Duodenal mucosa (tissue), 2 donors: ENCODE data around the gene MAP2.

ENCODE experiments used
- H3K27ac ChIP-seq: one replicate; pipeline ENCODE4 v1.7.0; 2013; ENCODE audit warnings: low read depth, low read length
- H3K27me3 ChIP-seq, 2 donors: one replicate each; pipeline ENCODE4 v1.7.0; 2013; ENCODE audit warnings: low read length in 2 of 2, control low read depth in 1 of 2; ENCODE audit not compliant: insufficient read depth in 2 of 2, control insufficient read depth in 1 of 2
- H3K36me3 ChIP-seq, 2 donors: one replicate each; pipeline ENCODE4 v1.7.0; 2013; ENCODE audit warnings: low read length in 2 of 2, control low read depth in 1 of 2; ENCODE audit not compliant: insufficient read depth in 2 of 2, control insufficient read depth in 1 of 2
- H3K4me1 ChIP-seq, 2 donors: one replicate each; pipeline ENCODE4 v1.7.0; 2013; ENCODE audit warnings: low read length in 2 of 2, control low read depth in 1 of 2; ENCODE audit not compliant: insufficient read depth in 2 of 2, control insufficient read depth in 1 of 2
- H3K4me3 ChIP-seq, 2 donors: one replicate each; pipeline ENCODE4 v1.7.0; 2013; ENCODE audit warnings: low read length in 2 of 2, low read depth in 1 of 2
- H3K9ac ChIP-seq, 2 donors: one replicate each; pipeline ENCODE4 v1.7.0; 2013; ENCODE audit warnings: low read length in 2 of 2, low read depth in 1 of 2
- H3K9me3 ChIP-seq, 2 donors: one replicate each; pipeline ENCODE4 v1.7.0; 2013; ENCODE audit warnings: low read length in 2 of 2, control low read depth in 1 of 2; ENCODE audit not compliant: control insufficient read depth in 1 of 2

MAP2 gene

GRCh38 chr2:209390839-209391238, 33.0 kb upstream of the MAP2 start:
- no peak overlapping the region for H3K4me3 ChIP-seq
- no peaks in the 10 kb centered on the region for H3K36me3 ChIP-seq
- H3K27me3 ChIP-seq = no peaks in the 10 kb centered on the region
- no peak overlapping the region for H3K27ac ChIP-seq
- H3K9ac ChIP-seq = no peak overlapping the region
- no peaks in the 10 kb centered on the region for H3K4me1 ChIP-seq
- H3K9me3 ChIP-seq = no peaks in the 10 kb centered on the region

- Histone ChIP-seq H3K36me3 (no peaks in the 10 kb centered on the region), H3K9ac (no peak overlapping the region), H3K27ac (no peak overlapping the region), H3K4me1 (no peaks in the 10 kb centered on the region), H3K9me3 (no peaks in the 10 kb centered on the region), H3K27me3 (no peaks in the 10 kb centered on the region), H3K4me3 (no peak overlapping the region)
These were observed 32.0 kb upstream of the MAP2 start for GRCh38 chr2:209391776-209392401.

- H3K4me1 ChIP-seq = no peaks in the 10 kb centered on the region
- no peaks in the 10 kb centered on the region for H3K27me3 ChIP-seq
- no peaks in the 10 kb centered on the region for H3K36me3 ChIP-seq
- H3K9me3 ChIP-seq = no peaks in the 10 kb centered on the region
- no peak overlapping the region for H3K4me3 ChIP-seq
- no peak overlapping the region for H3K9ac ChIP-seq
- no peak overlapping the region for H3K27ac ChIP-seq
These were observed 28.6 kb upstream of the MAP2 start for GRCh38 chr2:209395229-209395628.

GRCh38 chr2:209395652-209396051, 28.2 kb upstream of the MAP2 start:
- Histone ChIP-seq H3K9ac (no peak overlapping the region), H3K4me3 (no peak overlapping the region), H3K27me3 (no peaks in the 10 kb centered on the region), H3K4me1 (no peaks in the 10 kb centered on the region), H3K9me3 (no peaks in the 10 kb centered on the region), H3K27ac (no peak overlapping the region), H3K36me3 (no peaks in the 10 kb centered on the region)

GRCh38 chr2:209398463-209398862, 25.4 kb upstream of the MAP2 start:
- Histone ChIP-seq H3K9ac (no peak overlapping the region), H3K27me3 (no peaks in the 10 kb centered on the region), H3K4me1 (no peaks in the 10 kb centered on the region), H3K27ac (no peak overlapping the region), H3K9me3 (no peaks in the 10 kb centered on the region), H3K4me3 (no peak overlapping the region), H3K36me3 (no peaks in the 10 kb centered on the region)

- Histone ChIP-seq H3K27ac (no peak overlapping the region), H3K4me1 (no peaks in the 10 kb centered on the region), H3K9me3 (no peaks in the 10 kb centered on the region), H3K4me3 (no peak overlapping the region), H3K9ac (no peak overlapping the region), H3K36me3 (no peaks in the 10 kb centered on the region), H3K27me3 (no peaks in the 10 kb centered on the region)
These were observed 22.1 kb upstream of the MAP2 start for GRCh38 chr2:209401788-209402187.

GRCh38 chr2:209411296-209411695, 12.6 kb upstream of the MAP2 start:
- Histone ChIP-seq H3K36me3 (no peaks in the 10 kb centered on the region), H3K9me3 (peaks cover 4 to 5% of the 10 kb centered on the region in 2 donors), H3K27me3 (no peaks in the 10 kb centered on the region), H3K4me1 (no peaks in the 10 kb centered on the region), H3K27ac (no peak overlapping the region), H3K4me3 (no peak overlapping the region), H3K9ac (no peak overlapping the region)

GRCh38 chr2:209411718-209412117, 12.1 kb upstream of the MAP2 start:
- no peaks in the 10 kb centered on the region for H3K36me3 ChIP-seq
- H3K4me1 ChIP-seq = no peaks in the 10 kb centered on the region
- no peak overlapping the region for H3K27ac ChIP-seq

GRCh38 chr2:209413311-209414014, 10.4 kb upstream of the MAP2 start:
- Histone ChIP-seq H3K4me3 (no peak overlapping the region), H3K9me3 (peaks cover 4 to 5% of the 10 kb centered on the region in 2 donors), H3K27ac (no peak overlapping the region), H3K27me3 (no peaks in the 10 kb centered on the region), H3K36me3 (no peaks in the 10 kb centered on the region), H3K4me1 (no peaks in the 10 kb centered on the region), H3K9ac (no peak overlapping the region)

More at GRCh38 chr2:209411718-209412117, 12.1 kb upstream of the MAP2 start:
- Histone ChIP-seq H3K27me3 (no peaks in the 10 kb centered on the region), H3K4me3 (no peak overlapping the region), H3K9ac (no peak overlapping the region), H3K9me3 (peaks cover 4 to 5% of the 10 kb centered on the region in 2 donors)

GRCh38 chr2:209416913-209417312, 6.9 kb upstream of the MAP2 start:
- H3K4me1 ChIP-seq = no peaks in the 10 kb centered on the region
- H3K9ac ChIP-seq = no peak overlapping the region
- no peak overlapping the region for H3K27ac ChIP-seq
- H3K4me3 ChIP-seq = no peak overlapping the region
- no peaks in the 10 kb centered on the region for H3K27me3 ChIP-seq
- H3K36me3 ChIP-seq = no peaks in the 10 kb centered on the region
- peaks cover 4 to 5% of the 10 kb centered on the region in 2 donors for H3K9me3 ChIP-seq
